GM13977 (cell line): Measurements from ENCODE around the gene ANKH.

Experiments used
- DNase-seq: peaks from one replicate; pipeline ENCODE4 v3.0.0; 2012; ENCODE audit warnings: low spot score
- in situ Hi-C: fragments of 300-500 bp; cut with MboI; formaldehyde crosslinking; loops from one replicate; pipeline ENCODE4 v1.12.0; 2022; ENCODE audit warnings: low sequenced_read_pairs, low pct_unique_long_range_greater_than_20kb, mixed read lengths, inconsistent platforms; ENCODE audit not compliant: unreplicated experiment
- TF ChIP-seq, protein P1 (sequence below): IDR thresholded peaks from 2 replicates; pipeline ENCODE4 v1.5.1; 2012; ENCODE audit warnings: mild to moderate bottlenecking, control low read depth; ENCODE audit not compliant: insufficient read depth; ENCODE audit errors: extremely low read depth, missing control alignments

The ANKH gene

DNA sequence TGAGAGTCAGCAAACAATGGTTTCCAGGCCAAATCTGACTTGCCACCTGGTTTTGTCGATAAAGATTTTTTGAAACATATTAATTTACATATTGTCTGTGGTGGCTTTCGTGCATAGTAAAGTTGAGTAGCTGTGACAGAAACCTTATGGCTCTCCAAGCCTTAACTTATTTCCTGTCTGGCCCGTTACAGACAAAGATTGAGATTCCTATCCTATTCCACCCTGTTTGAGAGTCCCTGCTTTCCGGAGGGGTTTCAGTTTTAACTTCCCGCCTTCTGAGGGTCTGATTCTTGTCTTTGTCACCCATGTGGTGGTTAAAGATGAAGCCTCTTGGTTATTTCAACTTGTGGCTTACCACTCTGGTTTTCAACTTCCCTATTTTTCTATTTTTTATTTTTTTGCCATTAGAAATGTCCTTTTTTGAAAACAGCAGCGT lies 195.7 kb downstream of the ANKH start:
- DNase-seq: peak; percentile 40
- TF ChIP-seq, protein P1, sequence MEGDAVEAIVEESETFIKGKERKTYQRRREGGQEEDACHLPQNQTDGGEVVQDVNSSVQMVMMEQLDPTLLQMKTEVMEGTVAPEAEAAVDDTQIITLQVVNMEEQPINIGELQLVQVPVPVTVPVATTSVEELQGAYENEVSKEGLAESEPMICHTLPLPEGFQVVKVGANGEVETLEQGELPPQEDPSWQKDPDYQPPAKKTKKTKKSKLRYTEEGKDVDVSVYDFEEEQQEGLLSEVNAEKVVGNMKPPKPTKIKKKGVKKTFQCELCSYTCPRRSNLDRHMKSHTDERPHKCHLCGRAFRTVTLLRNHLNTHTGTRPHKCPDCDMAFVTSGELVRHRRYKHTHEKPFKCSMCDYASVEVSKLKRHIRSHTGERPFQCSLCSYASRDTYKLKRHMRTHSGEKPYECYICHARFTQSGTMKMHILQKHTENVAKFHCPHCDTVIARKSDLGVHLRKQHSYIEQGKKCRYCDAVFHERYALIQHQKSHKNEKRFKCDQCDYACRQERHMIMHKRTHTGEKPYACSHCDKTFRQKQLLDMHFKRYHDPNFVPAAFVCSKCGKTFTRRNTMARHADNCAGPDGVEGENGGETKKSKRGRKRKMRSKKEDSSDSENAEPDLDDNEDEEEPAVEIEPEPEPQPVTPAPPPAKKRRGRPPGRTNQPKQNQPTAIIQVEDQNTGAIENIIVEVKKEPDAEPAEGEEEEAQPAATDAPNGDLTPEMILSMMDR: no peak
- in situ Hi-C loops: no loop called here

DNA sequence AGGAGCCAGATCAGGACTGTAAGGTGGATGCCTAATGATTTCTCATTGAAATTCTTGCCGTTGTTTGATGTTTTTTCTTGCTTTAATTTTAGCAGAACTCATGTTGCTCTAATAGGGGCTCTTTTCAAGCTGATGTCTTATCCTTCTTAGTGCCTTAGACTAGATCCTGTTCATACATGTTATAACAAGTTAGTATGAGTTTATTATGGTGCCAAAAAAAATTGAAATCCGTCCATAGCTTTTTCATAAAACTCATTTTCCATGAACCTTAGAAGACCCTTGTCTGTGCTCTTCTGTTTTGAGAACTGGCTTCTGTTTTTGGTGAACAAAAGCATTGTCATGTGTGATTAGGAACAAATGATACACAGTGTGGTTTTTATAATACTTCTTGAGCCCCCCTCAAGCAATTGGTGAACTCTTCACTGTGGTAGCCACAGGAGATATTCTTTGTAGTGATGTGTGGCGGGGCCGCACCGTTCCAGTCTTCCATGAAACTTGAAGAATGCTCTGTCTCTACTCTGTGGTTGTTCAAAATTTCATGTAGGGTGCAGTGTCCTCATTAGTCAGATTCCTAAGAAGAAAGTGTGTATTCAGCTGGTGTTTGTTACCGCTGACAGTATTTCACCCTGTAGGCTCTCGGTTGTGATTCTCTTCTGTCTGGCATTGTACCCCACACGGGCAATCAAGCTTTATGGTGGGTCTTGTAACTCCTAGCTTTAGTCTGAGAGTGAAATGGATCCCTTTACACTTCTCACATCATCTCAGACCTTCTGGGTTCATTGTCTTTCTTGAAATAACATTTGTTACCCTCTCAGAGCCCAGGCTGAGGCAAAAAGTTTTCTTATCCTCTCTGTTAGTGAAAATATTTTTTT lies 196.4 kb downstream of the ANKH start:
- in situ Hi-C loops: loop anchor here (25.0 kb wide), 1 partner anchor 563 kb away; no protein-coding TSS in a partner anchor
- TF ChIP-seq, protein P1: no peak
- DNase-seq: no peak

DNA sequence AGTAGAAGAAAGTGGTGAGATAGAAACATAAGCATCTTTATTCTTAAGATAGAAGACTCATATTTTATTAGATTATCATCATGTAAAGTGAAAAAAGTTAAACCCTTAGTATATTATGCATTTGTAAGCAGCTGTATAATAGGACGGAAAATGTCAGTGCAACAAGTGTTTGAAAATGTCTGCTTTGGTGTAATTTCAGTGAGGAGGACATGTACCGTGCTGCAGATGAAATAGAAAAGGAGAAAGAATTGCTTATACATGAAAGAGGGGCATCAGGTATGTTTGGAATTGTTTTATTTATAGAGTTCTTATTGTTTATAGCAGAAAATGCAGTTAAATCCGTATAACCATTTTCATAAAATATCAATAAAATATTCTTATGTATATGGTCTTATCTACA lies 198.1 kb downstream of the ANKH start:
- in situ Hi-C loops: loop anchor here (25.0 kb wide), 1 partner anchor 561 kb away; no protein-coding TSS in a partner anchor
- DNase-seq: no peak
- TF ChIP-seq, protein P1: no peak

DNA sequence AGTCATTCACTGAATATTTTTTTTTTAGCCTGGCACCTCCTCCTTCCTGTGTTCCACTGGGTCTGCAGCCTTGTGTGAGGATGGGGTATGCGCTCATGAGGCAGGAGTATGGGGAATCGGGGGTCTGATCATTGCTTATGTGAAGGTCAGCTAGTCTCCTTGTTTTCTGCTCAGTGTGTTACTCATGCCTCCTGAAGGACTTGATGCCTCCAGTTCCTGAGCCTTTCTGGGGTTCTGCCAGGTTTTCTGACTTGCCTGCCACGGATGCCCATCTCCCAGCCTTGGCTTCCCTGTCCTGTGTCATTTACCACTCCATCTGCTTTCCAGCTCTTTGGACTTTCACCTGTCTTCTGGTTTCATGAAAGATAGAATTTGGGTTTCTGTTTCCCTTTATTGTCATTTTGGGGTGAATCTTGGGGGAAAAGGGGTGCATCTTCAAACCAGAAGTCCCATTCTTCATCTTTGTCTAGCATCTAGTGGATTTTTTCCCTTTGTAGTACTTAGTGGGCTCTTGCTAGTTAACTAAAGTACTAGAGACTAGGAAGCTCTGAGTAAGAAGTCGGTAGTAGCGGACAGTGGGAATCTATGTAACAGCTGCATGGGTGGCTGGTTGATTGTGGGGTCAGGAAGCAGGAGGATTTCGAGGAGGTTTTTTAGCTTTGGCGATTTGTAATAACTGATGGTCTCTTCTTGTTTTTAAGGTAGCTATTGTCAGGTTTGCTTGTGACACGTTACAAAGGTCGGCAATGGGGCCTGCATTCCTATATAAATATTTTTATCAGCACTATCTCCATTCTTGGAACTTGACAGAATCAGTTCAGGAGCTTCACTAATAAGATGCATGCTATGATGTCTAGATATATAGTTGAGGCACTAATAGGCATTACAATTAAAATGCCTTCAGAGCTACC lies 198.8 kb downstream of the ANKH start:
- in situ Hi-C loops: loop anchor here (25.0 kb wide), 1 partner anchor 560 kb away; no protein-coding TSS in a partner anchor
- no peak for DNase-seq
- TF ChIP-seq, protein P1: no peak

DNA sequence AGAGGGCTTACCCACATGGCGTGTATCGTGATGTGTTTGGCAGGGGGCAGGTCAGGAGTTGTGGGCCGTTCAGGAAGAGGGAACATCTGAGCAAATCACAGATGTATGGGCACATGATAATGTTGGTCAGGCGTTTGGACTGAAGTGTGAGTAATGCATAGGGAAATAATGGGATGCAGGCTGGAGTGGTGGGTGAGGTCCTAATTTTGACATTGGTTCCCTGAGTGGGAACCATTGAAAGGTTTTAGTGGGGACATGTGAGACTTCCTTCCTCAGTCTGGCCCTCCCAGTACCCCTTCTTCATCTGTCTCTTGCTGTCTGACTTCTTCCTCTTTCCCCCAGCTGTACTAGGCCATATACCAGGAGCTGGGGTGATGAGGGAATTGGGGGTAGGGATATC lies 199.5 kb downstream of the ANKH start:
- in situ Hi-C loops: loop anchor here (25.0 kb wide), 1 partner anchor 560 kb away; no protein-coding TSS in a partner anchor
- TF ChIP-seq, protein P1: no peak
- no peak for DNase-seq

DNA sequence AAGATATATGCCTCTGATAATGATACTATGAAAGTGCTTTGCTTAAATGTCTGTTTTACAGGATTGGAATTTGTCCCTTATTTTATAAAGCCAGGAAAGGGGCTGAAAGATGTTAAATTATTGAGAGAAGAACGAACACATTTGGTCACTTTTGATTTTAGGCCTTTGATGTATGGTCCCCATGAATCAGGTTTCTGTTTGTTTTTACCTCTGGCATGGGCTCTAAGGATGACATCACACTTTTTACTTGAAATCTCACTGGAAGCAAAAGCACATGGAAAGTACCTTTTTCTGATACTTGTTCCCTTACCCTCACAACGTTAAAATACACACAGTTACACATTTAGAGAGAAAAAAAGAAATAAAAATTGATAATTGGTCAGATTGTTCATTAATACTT lies 200.2 kb downstream of the ANKH start:
- DNase-seq: peak; percentile 54
- TF ChIP-seq, protein P1: no peak
- in situ Hi-C loops: loop anchor here (25.0 kb wide), 1 partner anchor 559 kb away; no protein-coding TSS in a partner anchor
